ENCODE data around the gene KIFC1.
"Not testable (repeated sequence)": the region's sequence is repeated elsewhere in the genome, so short reads cannot be mapped to it uniquely, and the experiment has no call there.

Gene KIFC1, protein sequence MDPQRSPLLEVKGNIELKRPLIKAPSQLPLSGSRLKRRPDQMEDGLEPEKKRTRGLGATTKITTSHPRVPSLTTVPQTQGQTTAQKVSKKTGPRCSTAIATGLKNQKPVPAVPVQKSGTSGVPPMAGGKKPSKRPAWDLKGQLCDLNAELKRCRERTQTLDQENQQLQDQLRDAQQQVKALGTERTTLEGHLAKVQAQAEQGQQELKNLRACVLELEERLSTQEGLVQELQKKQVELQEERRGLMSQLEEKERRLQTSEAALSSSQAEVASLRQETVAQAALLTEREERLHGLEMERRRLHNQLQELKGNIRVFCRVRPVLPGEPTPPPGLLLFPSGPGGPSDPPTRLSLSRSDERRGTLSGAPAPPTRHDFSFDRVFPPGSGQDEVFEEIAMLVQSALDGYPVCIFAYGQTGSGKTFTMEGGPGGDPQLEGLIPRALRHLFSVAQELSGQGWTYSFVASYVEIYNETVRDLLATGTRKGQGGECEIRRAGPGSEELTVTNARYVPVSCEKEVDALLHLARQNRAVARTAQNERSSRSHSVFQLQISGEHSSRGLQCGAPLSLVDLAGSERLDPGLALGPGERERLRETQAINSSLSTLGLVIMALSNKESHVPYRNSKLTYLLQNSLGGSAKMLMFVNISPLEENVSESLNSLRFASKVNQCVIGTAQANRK

DNA sequence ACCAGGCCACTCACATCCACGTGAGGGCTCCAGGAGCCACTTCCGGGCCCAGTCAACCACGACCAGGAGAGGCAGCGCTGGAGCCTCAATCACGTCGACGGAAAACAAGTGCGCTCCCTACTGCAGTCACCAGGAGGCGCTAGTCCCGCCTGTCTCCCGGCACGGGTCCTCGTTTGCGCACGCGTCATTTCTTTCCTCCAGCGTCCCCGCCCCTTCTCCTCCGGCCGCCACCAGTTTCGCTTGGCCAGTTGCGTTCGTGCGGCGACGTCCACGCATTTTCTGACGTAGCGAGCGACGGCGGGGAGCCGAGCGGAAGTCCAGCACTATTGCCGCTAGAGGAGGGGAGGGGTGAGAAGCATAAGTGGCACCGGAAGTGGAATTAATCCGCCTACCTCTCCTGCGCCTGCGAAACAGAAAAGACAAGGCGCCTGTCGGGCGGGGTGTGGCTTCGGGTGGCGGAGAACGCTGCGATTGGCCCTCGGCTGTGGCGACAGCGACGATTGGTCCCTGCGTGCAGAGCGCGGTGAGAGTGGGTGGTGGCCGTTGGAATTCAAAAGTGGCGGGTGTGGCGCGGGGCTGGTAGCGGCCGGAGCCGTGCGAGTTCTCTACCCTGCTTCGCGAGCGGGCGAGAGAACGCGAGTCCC lies at the start of gene KIFC1:
TSS of gene KIFC1 (plus strand) at position 546 of the 644 bp plus-strand sequence. CDS start 163 bp downstream, outside the sequence.
- peak; percentile 99 to 100 (median 100) for DNase-seq

DNA sequence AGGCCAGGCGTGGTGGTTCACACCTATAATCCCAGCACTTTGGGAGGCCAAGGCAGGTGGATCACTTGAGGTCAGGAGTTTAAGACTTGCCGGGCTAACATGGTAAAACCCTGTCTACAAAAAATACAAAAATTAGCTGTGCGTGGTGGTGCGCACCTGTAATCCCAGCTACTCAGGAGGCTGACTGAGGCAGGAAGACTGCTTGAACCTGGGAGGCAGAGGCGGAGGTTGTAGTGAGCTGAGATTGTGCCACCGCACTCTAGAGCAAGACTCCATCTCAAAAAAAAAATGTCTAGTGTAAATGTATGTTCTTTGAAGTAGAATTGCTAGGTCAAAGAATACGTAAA lies 48.0 kb upstream of the KIFC1 start:
- DNase-seq = not testable (repeated sequence)

DNA sequence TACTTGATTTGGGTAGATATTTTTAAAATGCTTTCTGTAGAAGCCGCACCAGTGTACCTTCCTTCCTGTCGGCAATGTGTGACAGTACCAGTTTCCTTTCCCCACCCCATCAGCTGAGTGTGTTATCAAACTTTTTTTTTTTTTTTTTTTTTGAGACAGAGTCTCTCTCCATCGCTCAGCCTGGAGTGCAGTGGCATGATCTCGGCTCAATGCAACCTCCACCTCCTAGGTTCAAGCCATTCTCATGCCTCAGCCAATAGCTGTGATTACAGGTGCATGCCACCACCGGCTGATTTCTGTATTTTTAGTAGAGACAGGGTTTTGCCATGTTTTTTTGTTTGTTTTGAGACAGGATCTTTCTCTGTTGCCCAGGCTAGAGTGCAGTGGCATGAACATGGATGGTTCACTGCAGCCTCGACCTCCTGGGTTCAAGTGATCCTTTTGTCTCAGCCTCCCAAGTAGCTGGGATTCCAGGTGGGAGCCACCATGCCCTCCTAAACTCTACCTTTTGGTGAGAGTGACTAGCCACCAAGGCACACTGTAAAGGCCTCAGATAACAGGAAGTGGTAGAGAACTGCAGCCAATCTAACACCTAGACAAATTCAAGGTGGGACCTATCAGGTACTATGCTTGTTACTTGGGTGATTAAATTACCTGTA lies 47.5 kb upstream of the KIFC1 start:
- DNase-seq = peak in 2 of 4 experiments; percentile 24 to 27

DNA sequence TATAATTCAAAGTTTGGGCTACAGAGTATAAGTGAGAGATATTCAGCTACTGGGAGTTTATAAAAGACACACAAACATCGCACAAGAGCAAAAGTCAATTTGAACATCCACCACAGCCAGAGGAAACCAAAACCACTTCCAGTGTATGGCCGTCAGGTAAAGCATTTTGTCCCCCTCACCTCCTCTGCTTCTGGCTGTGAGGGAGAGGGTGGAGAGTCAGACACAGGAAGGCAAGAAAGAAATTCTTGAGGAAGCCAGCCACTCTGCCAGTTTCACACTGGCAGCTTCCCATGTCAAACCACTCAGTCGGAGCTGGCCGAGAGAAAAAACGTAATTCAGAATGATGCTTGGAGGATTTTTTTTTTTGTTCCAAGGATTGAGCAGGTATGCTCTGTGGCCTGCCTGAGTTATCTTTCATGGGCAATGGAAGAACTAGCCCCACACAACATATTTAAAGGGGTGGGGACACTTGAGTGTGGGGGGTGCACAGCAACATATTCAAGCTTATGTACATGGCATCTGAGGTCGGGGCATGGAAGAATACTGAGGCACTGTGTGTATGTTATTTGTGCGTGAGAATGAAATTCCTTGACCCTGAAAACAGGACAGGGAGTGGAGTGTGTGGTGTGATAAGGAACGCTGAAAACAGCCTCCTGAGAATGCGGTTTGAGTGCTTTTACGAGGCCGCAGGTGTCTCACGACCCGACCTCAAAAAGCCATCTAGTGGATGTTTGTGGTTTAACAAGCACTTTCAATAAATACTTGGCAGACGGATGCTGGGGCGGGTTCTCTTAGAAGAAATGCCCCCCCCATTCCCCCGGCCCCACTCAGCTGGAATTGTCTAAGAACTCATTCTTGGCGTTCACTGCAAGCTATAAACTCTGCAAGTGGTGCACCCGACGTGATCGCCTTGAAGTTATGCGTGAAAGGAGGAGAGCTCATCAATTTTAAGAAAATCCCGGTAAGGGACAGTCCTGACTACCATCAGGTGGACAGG lies 46.6 kb upstream of the KIFC1 start:
- peak; percentile 14 to 41 (median 24) for DNase-seq

DNA sequence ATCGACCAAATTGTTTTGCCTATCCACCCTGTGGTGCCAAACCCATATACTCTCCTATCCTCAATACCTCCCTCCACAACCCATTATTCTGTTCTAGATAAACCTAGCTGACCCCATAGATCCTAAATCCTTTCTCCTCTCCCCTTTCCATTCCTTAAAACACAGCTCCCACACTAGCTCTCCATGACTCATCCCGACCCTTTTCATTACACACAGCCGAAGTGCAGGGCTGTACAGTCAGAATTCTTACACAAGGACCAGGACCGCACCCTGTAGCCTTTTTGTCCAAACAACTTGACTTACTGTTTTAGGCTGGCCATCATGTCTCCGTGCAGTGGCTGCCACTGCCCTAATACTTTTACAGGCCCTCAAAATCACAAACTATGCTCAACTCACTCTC lies 44.7 kb upstream of the KIFC1 start:
- DNase-seq = not testable (repeated sequence)

DNA sequence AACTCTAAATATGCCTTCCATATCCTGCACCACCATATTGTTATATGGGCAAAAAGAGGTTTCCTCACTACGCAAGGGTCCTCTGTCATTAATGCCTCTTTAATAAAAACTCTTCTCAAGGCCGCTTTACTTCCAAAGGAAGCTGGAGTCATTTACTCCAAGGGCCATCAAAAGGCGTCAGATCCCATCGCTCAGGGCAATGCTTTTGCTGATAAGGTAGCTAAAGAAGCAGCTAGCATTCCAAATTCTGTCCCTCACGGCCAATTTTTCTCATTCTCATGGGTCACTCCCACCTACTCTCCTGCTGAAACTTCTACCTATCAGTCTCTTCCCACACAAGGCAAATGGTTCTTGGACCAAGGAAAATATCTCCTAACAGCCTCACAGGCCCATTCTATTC lies 43.8 kb upstream of the KIFC1 start:
- DNase-seq = no peak

DNA sequence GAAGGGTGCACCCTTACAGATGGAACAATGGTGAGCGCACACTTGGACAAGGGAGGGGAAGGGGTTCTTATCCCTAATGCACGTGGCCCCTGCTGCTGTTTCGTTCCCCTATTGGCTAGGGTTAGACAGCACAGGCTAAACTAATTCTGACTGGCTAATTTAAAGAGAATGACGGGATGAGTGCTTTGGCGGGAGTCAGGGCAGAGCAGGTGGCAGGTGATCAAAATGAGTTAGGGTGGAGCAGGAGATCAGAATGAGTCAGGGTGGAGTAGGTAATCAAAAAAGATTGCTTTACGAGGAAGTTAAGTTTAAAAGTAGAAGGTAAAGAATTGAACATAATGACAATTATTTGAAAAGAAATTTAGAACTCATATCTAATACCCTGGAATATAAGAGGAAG lies 35.8 kb upstream of the KIFC1 start:
- not testable (repeated sequence) for DNase-seq

DNA sequence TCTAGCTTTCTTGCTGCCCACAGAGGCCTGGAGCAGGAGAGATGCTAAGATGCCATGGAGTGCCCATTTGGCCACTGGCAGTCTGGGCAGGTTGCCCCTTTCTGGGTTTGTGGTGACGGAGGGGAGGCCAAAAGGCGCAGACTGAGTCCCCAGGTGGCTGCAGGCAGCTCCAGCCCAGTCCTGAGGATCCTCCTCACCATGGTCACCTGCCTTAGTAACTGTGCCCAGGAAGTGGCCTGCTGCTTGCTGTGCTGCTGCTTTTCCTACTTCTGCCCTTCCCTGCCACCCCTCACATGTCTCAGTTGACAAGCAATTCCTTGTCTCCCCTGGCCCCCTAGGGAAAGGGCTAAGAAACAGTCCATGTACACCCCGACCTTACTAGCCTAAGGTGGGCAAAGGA lies 35.3 kb upstream of the KIFC1 start:
- no peak for DNase-seq

DNA sequence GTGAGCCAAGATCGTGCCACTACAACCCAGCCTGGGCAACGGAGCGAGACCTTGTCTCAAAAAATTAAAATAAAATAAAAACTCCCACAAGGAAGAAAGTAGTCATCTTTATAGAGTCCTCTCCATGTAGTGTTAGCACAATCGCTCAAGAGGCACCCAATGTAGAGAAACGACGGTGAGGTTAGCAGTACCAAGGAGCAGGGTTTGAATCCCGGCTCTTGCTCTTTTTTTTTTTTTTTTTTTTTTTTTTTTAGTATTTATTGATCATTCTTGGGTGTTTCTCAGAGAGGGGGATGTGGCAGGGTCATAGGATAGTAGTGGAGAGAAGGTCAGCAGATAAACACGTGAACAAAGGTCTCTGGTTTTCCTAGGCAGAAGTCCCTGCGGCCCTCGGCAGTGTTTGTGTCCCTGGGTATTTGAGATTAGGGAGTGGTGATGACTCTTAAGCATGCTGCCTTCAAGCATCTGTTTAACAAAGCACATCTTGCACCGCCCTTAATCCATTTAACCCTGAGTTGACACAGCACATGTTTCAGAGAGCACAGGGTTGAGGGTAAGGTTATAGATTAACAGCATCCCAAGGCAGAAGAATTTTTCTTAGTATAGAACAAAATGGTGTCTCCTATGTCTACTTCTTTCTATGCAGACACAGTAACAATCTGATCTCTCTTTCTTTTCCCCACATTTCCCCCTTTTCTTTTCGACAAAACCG lies 34.3 kb upstream of the KIFC1 start:
- not testable (repeated sequence) for DNase-seq

DNA sequence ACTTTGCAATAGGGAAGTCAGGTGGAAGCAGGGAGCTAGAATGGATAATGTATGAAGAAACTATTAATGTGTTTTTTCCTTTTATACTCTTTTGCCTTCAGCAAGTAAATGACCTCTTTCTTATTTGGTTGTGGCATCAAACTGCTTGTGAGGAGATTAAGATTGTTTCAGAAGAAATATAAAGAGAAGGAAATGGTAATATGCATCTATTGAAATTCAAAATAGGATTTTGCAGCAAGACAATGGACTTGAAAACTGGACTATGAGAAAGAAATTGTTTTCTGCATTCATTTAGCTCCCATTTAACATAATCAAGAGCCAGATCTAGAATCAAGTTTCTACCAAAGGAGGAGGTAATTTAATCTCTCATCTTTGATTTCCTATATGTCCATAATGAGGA lies 32.3 kb upstream of the KIFC1 start:
- no peak for DNase-seq

DNA sequence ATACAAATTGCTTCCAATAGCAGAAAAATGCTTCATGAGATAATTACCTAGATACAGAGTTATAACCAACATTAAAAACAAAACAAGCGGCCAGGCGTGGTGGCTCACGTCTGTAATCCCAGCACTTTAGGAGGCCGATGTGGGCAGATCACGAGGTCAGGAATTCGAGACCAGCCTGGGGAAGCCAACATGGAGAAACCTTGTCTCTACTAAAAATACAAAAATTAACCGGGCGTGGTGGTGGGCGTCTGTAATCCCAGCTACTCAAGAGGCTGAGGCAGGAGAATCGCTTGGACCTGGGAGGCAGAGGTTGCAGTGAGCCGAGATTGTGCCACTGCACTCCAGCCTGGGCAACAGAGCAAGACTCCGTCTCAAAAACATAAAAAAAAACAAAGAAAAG lies 28.1 kb upstream of the KIFC1 start:
- DNase-seq = not testable (repeated sequence)

DNA sequence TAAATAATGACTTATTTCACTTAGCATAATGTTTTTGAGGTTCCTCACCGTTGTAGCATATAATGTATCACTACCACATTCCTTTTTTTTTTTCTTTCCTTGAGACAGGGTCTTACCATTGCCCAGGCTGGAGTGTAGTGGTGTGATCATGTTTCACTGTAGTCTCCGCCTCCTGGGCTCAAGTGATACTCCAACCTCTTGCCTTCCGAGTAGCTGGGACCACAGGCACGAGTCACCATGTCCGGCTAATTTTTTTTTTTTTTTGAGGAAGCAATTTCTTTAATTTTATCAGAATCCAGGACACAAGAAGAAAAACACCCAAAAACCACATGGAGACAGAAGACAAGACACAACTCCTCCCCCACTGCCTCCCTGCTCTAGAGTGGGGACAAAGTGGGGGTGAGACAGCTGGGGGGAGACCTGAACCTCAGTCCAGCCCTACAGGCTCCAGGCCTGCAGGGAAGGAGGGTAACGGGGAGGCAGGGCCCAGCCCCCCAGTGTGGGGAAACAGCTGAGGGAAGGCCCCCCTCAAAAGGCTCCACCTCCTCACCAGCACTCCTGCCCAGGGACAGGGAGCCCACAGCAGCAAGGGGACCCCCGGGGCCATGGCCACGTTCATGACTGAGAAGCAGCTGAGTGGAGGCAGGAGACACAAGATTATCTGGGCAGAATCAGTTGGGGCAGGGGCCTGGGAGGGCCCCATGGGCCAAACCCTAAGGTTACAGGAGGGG lies 27.0 kb upstream of the KIFC1 start:
- DNase-seq = not testable (repeated sequence)

DNA sequence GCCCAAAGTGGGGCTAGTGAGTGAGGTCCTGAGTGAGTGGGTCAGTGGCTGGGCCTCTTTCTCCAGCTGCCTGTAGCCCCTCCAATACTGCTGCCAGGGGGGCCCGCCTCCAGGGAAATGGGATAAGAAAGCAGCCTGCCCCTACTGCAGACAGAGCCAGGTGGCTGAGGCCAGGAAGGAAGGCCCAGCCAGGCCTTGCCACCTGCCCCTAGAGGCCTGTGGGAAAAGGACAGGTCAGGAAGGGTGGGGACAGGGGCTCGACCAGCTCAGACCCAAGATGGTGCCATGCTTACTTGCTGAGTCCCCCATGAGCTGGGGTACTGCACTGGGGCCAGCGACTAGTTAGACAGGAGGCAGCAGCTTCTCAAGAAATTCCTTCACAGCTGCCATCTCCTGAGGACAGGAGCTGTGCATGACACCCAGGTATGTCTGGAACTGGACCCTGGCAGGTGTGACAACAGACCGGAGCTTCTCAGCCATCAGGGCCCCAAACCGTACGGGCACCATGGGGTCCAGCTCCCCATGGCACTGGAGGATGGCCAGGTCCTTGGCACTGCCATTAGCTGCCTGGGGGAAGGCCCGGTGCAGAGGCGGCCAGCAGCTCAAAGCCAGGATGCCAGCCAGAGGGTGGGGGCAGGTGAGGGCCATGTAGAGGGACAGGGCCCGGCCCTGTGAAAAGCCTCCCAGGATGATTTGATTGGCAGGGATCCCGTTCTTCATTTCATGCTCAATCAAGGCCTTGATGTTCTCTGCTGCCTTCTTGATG lies 26.2 kb upstream of the KIFC1 start:
- DNase-seq = not testable (repeated sequence)

DNA sequence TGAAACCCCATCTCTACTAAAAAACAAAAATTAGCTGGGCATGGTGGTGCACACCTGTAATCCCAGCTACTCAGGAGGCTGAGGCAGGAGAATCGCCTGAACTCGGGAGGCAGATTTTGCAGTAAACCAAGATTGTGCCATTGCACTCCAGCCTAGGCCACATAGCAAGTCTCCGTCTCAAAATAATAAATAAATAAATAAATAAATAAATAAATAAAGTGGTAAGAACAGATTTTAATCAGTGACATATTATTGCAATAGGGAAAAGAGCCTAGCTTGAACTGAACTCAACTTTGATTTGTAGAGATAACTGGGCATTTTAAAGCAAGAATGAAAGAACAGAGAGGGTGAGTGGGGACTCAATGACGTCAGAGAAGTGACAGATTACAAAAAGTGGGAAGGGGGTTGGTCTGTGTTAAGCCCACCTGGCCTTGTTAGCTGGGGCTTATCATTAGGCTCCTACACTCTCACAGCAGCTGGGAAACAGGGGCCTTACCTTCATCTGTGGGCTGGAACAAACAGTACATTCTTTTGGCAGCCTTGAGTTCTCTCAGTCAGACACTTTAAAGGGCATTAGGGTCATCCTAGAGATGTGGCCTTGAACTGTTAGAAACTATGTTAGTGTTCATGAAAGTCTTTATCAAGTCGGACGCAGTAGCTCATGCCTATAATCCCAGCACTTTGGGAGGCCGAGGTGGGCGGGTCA lies 24.5 kb upstream of the KIFC1 start:
- DNase-seq = no peak

DNA sequence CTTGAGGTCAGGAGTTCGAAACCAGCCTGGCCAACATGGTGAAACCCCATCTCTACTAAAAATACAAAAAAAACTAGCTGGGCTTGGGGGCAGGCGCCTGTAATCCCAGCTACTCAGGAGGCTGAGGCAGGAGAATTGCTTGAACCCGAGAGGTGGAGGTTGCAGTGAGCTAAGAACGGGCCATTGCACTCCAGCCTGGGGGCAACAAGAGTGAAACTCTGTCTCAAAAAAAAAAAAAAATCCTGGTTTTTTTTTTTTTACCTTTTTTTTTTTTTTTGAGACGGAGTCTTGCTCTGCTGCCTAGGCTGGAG lies 24.0 kb upstream of the KIFC1 start:
- DNase-seq = not testable (repeated sequence)

DNA sequence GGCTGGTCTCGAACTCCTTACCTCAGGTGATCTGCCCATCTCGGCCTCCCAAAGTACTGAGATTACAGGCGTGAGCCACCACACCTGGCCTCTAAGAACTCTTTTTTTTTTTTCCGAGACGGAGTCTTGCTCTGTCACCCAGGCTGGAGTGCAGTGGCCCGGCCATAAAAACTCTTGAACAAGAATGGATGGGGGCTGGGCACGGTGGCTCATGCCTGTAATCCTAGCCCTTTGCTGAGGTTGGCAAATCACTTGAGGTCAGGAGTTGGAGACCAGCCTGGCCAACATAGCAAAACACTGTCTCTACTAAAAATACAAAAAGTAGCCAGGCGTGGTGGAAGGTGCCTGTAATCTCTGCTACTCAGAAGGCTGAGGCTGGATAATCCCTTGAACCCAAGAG lies 19.7 kb upstream of the KIFC1 start:
- DNase-seq = not testable (repeated sequence)

DNA sequence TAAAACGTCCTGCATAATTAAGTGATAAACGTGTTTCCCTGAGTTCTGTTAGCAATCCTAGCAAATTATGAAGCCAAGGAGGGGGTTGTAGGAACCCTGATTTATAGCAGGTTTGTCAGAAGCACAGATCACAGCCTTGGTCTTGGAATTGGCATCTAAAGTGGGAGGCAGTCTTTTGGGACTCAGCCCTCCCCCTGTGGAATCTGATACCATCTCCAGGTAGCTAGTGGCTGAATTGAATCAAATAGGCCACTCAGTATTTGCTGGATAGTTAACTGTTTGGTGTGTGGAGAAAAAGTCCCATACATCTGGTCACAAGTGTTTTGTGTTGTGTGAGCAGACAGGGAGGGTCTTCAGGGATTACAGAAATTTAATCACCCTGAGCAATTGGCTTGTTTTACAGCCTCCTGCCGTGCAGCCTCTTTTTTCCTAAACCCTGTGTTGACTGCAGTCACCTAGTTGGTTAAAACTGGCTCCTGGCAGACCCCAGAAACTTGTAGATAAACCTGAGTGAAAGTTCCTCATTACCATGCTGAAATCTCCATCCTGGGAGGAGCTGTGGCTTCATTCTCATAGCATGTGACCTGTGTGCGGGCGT lies 19.0 kb upstream of the KIFC1 start:
- no peak for DNase-seq

DNA sequence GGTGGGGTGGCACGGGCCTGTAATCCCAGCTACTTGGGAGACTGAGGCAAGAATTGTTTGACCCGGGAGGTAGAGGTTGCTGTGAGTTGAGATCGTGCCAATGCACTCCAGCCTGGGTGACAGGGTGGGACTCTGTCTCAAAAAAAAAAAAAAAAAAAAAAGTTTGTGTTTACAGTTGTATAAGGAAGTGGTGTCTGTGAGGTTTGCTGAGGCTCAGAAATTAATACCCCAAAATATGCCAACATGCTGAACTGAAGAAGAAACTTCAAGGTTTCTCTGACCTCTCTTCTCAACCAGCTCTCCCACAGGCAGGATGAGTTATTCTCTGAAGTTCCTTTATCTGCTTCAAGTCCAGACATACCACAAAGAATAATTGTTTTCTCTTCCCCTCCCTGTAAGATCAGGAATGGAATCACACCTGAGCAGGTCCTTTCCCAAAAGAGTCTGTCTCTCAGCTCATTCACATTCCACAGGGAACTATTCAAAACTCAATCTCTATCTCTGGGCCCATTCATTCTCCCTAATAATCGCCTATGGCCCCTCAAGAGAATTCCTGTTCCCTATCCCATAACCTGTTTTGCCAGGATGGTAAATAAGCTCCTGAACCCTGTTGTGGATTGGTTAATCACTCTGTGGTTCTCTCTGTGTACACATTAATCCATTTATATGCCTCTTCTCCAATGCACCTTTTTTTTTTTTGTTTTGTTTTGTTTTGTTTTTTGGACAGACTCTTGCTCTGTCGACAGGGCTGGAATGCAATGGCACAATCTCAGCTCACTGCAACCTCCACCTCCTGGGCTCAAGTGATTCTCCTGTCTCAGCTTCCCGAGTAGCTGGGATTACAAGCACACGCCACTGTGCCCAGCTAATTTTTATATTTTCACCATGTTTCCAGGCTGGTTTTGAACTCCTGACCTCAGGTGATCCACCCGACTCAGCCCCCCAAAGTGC lies 17.4 kb upstream of the KIFC1 start:
- no peak for DNase-seq

Measured in activated CD4-positive, CD25-positive, alpha-beta regulatory T cell (primary cell).